HG03103 (cell line): Measurements from ENCODE around the gene TFAP2B.

Experiments
- ATAC-seq: cut with Tn5 transposase; IDR thresholded peaks from one replicate; pipeline ENCODE4 v1.9.1; 2021; ENCODE audit warnings: low read depth; ENCODE audit not compliant: unreplicated experiment

TFAP2B gene

GRCh38 chr6:50846144-50846851 lies 27.6 kb downstream of the TFAP2B start:
- ATAC-seq, result no peak

DNA sequence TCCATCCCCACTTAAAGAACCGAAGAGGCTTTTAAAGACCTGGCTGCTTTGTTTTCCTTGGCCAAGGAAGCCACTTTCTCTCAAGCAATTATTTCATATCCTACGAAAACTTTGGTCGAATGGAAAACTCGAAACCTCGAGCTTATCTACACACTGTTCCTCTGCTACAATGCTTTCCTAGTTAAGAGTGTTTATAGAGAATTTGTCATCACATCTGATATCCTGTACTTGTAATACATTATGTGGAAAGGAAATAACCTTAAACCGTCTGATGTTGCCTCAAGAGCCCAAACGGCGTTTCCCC lies 28.1 kb downstream of the TFAP2B start:
- ATAC-seq, result no peak

DNA sequence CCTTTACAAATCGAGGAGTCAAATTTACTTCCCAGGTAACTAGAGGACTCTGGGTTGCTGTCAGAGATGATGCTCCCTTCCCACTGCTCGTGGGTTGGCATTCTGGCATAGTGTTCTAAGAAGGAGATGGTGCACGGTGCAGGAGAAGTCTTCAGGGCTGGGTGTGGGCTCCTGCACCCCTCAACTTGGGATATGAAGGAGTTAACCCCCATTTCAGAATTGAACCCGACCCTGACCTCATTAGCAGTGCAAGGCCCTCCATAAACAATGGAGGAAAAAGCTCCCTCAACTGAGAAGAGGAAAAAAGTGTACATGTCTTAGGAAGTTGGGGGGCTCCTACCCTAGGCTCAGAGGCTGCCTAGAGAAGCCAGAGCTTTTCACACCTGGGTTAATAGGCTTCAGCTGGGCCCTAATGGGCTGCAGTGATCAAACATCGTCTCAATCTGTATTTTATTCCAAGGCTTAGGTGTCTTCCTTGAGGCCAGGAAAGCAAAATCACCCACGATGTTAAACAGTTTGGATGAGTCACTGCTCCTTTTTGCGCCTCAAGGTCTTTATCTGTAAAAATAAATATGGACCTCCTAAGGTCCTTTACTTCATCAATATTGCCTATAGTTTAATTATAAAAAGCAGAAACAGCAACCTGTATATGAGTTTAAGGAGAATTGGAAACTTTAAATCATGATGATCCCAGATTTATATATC lies 29.4 kb downstream of the TFAP2B start:
- ATAC-seq, result no peak

DNA sequence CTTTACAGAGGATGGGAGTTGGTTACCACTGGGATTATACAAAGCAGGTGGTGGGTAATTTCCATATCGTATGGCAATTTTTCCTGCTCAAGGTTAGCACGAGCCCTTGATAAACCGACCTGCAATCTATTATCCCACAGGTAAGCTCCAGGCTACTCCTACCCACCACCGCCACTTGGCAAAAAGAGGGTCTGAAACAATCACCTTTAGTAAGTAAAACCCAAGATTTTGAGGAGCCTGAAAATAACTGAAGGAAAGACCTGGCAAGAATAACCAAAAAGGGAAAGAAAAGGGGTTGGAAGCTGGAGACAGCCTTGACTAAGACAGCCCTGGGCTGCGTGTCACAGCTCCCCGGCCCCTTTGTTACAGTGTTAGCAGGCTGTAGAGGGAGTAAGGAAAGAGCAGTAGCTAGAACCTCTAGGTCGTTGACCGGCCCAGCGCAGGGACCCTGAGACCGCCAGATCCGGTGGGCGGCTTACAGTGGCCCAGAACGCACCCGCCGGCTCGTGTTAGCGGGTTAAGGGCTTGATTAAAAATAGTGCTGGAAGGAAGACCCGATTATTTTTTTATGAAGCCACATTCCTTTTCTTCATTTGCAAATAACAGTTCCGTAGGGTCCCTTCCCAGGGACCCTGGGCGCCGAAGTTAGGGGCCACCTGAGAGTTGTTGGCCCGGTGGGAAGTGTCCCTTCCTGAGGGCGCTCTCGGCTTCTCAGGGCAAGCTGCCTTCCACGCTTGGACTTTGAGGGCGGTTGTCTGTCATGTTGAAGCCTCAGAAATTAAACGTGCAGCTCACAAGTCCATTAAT lies 30.5 kb downstream of the TFAP2B start:
- ATAC-seq, result no peak

GRCh38 chr6:50849796-50850180 lies 31.1 kb downstream of the TFAP2B start:
- no peak for ATAC-seq

DNA sequence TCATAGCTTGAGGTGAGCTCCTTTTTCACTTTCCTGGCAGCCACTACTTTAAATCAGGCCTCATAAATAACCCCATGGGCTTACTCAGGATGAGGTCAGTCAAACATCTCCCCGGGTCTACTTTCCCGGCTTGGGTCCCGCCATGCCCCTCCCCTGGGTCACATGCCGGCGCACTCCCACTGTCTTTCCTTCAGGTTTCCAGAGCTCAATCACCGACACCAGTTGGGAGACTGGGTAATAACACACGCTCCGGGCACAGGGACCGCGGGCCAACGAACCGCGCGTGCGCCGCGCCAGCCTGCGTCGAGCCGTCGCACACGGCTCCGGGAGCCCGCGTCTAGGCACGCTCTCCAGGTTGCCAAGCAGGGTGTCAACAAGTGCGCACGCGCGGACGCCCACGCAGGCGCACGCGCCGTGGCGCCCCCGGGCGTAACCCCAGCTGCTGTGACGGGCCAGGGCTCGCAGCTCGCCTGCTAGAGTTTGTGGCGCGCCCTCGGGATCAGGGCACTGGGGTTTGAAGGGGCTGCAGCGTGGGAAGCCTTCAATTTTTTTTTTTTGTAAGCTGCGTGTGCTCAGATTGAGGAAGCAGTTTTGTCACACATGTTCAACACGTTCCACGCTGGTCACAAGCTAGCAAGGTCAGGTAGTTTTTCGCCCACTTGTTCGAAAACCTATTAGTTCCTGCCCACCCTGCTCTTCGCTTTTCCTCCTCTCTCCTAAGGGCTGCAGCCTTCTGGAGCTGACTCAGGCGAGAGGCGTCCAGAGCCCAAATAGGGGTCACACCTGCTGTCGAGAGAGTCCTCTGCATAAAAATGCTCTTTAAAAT lies 31.8 kb downstream of the TFAP2B start:
- ATAC-seq, result no peak

DNA sequence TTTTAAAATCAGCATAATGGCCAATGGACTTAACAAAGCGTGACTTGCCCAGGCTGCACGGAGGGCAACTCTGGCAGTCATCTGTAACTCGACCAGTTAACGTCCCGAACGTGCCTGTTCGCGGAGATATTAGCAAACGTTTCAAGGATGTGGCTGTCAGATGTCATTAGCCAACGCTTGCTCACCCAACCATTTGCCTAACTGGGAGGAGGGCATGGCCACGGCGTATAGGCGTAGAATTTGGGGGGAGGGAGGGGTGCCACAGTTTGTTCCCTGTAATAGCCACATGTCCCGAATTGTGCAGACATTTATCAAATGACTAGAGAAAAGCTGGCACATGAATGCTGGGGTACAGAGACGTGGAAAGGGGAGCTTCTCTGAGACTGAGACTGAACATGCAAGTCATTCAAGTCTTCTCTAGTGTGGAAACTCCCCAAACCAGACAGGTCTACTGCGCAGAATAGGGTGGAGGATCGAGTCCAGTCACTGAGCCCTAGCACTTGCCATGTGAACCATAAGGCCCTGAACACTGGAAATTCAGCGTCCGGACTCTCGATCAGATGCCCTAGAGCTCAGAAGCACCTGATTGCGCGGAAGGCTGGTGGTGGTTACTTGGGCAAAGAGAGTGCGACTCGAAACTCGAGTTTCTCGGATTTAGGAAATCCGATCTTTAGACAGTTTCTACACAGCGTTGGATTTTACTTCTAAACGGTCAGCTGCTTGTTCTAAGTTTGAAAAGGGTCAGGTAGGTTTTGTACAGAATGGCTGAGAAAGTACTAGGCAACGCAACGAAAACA lies 32.6 kb downstream of the TFAP2B start:
- no peak for ATAC-seq

DNA sequence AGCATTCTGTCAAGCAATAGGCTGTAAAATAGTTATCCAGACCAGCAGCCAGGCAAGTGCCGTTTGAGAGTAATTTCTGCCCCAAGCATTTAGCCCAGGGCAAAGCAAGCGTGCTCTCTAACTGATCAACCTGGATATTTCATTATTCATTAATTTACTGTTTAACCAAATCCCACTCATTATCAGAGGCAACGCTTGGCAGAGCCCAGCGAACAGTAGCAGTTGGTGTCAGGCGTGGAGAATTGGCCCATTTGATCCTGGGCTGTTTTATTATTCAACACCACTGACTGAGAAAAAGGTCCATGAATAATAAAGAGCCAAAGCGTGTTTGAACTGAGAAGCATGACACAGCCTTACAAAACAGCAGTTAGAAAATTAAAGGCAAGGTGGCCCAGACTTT lies 35.3 kb downstream of the TFAP2B start:
- ATAC-seq, result no peak

DNA sequence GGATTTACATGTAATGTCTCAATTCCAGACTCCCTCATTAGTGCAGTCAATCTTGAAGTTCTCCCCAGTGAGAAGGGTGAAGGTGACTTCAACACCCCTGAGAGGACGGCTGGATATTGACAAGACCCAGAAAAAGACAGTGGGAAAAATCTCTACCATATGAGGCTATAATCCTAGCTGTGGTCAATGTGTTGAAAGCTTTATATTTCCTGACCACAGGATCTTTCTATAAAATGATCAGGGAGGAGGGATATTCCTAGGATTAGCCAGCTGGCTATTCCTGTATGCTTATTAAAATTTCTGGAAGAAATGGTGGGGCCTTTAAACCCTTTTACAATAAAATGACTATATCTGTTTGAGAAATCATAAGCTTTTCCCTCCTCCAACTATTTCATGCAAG lies 43.0 kb downstream of the TFAP2B start:
- ATAC-seq, result no peak

DNA sequence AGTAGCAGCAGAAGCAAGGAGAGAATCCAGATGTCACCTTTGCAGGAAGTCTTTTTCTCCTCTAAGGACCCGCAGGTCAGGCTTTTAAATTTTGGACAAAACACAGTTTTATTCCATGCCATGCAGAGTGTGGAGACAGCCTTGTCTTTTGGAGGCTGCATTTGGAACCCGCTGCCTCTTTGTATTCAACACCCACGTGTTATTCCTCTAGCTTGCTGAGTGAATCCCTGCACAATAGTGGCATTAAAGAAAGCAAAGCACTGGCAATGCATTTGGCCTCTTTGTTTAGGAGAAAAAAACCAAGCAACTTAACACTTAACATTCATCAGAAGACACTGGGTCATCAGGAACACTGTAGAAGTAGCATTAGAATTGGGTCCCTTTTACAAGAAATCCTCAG lies 43.5 kb downstream of the TFAP2B start:
- ATAC-seq, result no peak

DNA sequence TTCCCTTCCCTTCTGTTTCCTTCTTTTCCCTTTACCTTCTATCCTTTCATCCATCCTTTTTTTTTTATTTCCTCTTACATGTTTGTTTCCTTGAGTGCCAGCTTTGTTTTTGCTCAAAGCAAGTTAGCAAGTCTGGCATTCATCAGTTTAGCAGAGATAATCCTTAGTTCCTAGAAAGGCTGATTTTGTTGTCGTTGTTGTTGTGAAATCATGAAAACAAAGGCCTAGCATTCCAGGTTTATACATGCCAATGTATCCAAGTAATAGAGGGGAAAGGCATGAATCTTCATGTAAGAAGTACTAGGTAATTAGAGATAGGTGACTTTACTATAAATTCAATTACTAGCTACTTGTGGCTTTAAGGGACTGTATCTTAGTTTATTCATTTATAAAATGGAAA lies 45.9 kb downstream of the TFAP2B start:
- no peak for ATAC-seq

GRCh38 chr6:50868466-50868865 lies 49.8 kb downstream of the TFAP2B start:
- ATAC-seq, result no peak

- no peak for ATAC-seq
These were observed 54.5 kb downstream of the TFAP2B start for GRCh38 chr6:50873167-50873566.

DNA sequence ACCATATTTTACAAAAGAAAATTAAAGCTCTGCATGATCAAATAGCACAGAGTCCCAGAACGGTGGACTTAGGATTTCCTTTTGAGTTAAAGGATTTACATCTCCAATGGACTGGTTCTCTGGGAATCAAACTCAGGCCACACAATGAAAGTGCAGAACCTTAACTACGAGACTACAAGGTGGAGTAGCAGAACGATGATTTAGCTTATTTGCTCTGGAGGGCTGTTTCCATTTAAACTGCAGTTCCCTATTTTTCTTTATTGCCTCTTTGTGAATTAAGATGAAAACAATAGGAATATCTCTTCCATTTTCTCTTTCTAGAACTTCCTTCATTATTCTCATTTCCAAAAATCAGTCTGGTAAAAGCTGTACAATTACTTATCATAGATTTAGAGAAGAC lies 65.7 kb downstream of the TFAP2B start:
- ATAC-seq, result no peak

GRCh38 chr6:50887112-50887511 lies 68.4 kb downstream of the TFAP2B start:
- ATAC-seq, result no peak

GRCh38 chr6:50889497-50889896 lies 70.8 kb downstream of the TFAP2B start:
- no peak for ATAC-seq

GRCh38 chr6:50889935-50890334 lies 71.3 kb downstream of the TFAP2B start:
- no peak for ATAC-seq

GRCh38 chr6:50890579-50890978 lies 71.9 kb downstream of the TFAP2B start:
- no peak for ATAC-seq

DNA sequence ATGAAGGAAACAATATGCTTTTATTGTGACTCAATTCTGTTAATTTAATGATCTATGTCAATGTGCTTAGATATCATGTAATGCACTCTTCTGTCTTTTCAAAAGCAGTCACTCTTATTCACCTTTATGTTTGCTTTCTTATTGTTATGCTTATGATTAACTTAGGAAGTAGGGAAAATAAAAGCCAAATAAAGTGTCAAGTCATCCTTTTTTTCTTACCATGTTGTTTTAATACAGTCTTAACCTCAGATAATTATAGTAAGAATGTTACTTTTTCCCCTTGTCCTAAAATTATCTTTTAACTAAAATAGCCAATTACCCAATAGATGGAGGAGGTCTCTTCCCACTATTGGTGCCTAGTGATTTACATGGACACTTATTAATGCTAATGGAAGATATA lies 72.6 kb downstream of the TFAP2B start:
- ATAC-seq, result no peak
